Breast epithelium (tissue), 4 donors: ENCODE measurements around the gene C14orf180. TPM values are rescaled to one million over a fixed set of nuclear protein-coding genes. Genes with fewer than 3 reads are reported as not detected.

Experiments used
- DNase-seq, 2 donors: peaks; one replicate each; pipeline ENCODE4 v3.0.0-alpha.2; 2019; ENCODE audit warnings: low spot score in 2 of 2
- H3K27ac ChIP-seq, 2 donors: fragments of 200-600 bp; sonication (generic) in 1 of 2; one replicate each; pipeline ENCODE4 v1.5.1; 2016 to 2019; ENCODE audit warnings: mild to moderate bottlenecking in 1 of 2
- H3K27me3 ChIP-seq, 2 donors: fragments of 200-600 bp; sonication (generic) in 1 of 2; one replicate each; pipeline versions ENCODE4 v1.5.1 to v1.6.0; 2017 to 2019; ENCODE audit warnings: control low read depth in 1 of 2, mild to moderate bottlenecking in 1 of 2
- H3K36me3 ChIP-seq: fragments of 200-600 bp; one replicate; pipeline ENCODE4 v1.5.1; 2019
- H3K4me1 ChIP-seq, 2 donors: fragments of 200-600 bp; sonication (generic); one replicate each; pipeline ENCODE4 v1.5.1; 2016 to 2019; ENCODE audit warnings: control low read depth in 1 of 2
- H3K4me3 ChIP-seq, 3 donors: fragments of 200-600 bp; sonication (generic); 1 replicate in 2 of 3; 2 replicates in 1 of 3; pipeline ENCODE4 v1.5.1; 2016 to 2019; ENCODE audit warnings: mild to moderate bottlenecking in 3 of 3, moderate library complexity in 2 of 3
- H3K9me3 ChIP-seq, 2 donors: fragments of 200-600 bp; sonication (generic) in 1 of 2; one replicate each; pipeline ENCODE4 v1.5.1; 2016 to 2019; ENCODE audit warnings: control low read depth in 1 of 2
- CTCF ChIP-seq, 3 donors: fragments of 450-650 bp; IDR thresholded peaks; one replicate each; pipeline ENCODE4 v1.5.1; 2016 to 2017; ENCODE audit warnings: antibody characterized with exemption in 3 of 3, mild to moderate bottlenecking in 3 of 3, moderate library complexity in 3 of 3
- POLR2A ChIP-seq: fragments of 450-650 bp; IDR thresholded peaks from one replicate; pipeline ENCODE4 v1.6.1; 2016; ENCODE audit warnings: antibody characterized with exemption, mild to moderate bottlenecking, moderate library complexity
- POLR2AphosphoS5 ChIP-seq, 3 donors: sonication (generic); formaldehyde crosslinking; IDR thresholded peaks; one replicate each; pipeline ENCODE4 v1.6.1; 2017; ENCODE audit warnings: antibody characterized with exemption in 3 of 3
- intact Hi-C: fragments of 100-400 bp; cut with DNase I; formaldehyde crosslinking; loops from one replicate; pipeline ENCODE4 v1.15.1; 2023; ENCODE audit warnings: low total_unique reads
- total RNA-seq, 3 donors: library from RNA; depleted of rRNA; stranded (reverse); fragments of >200 nt; gene quantifications; one replicate each; pipeline ENCODE4 v1.1.0, GENCODE V29; 2016

The C14orf180 gene
- total RNA-seq, 3 donors from 2014 or later, result 1.3 to 32.3 (median 4.2) TPM

- no peaks in the 10 kb centered on the region for H3K9me3 ChIP-seq
- H3K27me3 ChIP-seq, result peaks cover 0 to 75% of the 10 kb centered on the region in 2 donors
- DNase-seq, result no peak
- intact Hi-C loops, result no loop called here
- H3K4me1 ChIP-seq, result peaks cover 0 to 1% of the 10 kb centered on the region in 2 donors
- TF ChIP-seq POLR2A (no peak), POLR2AphosphoS5 (IDR thresholded peaks at IDR 0.05) (no peak)
- H3K27ac ChIP-seq, result no peak overlapping the region
- no peak overlapping the region for H3K4me3 ChIP-seq
- no peaks in the 10 kb centered on the region for H3K36me3 ChIP-seq
Measured at GRCh38 chr14:104574536-104574935, 5.0 kb upstream of the C14orf180 start.

- intact Hi-C loops, result no loop called here
- no peak overlapping the region for H3K27ac ChIP-seq
- no peaks in the 10 kb centered on the region for H3K36me3 ChIP-seq
- TF ChIP-seq POLR2AphosphoS5 (IDR thresholded peaks at IDR 0.05) (no peak), CTCF (IDR thresholded peaks at IDR 0.05) (no peak), POLR2A (no peak)
- no peaks in the 10 kb centered on the region for H3K9me3 ChIP-seq
- H3K4me1 ChIP-seq, result peaks cover 0 to 5% of the 10 kb centered on the region in 2 donors
- H3K27me3 ChIP-seq, result peaks cover 0 to 70% of the 10 kb centered on the region in 2 donors
- DNase-seq, result no peak
- H3K4me3 ChIP-seq, result no peak overlapping the region
Measured at GRCh38 chr14:104574978-104575583, 4.5 kb upstream of the C14orf180 start.

- intact Hi-C loops, result no loop called here
- H3K4me3 ChIP-seq, result no peak overlapping the region
- DNase-seq, result no peak
- H3K4me1 ChIP-seq, result peaks cover 0 to 5% of the 10 kb centered on the region in 2 donors
- no peaks in the 10 kb centered on the region for H3K9me3 ChIP-seq
- H3K27me3 ChIP-seq, result peaks cover 0 to 67% of the 10 kb centered on the region in 2 donors
- TF ChIP-seq POLR2A (no peak), POLR2AphosphoS5 (IDR thresholded peaks at IDR 0.05) (no peak), CTCF (IDR thresholded peaks at IDR 0.05) (no peak)
- H3K36me3 ChIP-seq, result no peaks in the 10 kb centered on the region
- no peak overlapping the region for H3K27ac ChIP-seq
Measured at GRCh38 chr14:104576232-104576969, 3.2 kb upstream of the C14orf180 start.

- Histone ChIP-seq H3K27me3 (peaks cover 0 to 69% of the 10 kb centered on the region in 2 donors), H3K4me1 (peaks cover 0 to 5% of the 10 kb centered on the region in 2 donors), H3K36me3 (no peaks in the 10 kb centered on the region), H3K9me3 (no peaks in the 10 kb centered on the region), H3K27ac (no peak overlapping the region), H3K4me3 (no peak overlapping the region)
- TF ChIP-seq POLR2AphosphoS5 (IDR thresholded peaks at IDR 0.05) (no peak), CTCF (IDR thresholded peaks at IDR 0.05) (no peak), POLR2A (no peak)
- no peak for DNase-seq
- intact Hi-C loops, result no loop called here
Measured at GRCh38 chr14:104576970-104577332, 2.6 kb upstream of the C14orf180 start.

- intact Hi-C loops, result no loop called here
- TF ChIP-seq CTCF (IDR thresholded peaks at IDR 0.05) (no peak), POLR2AphosphoS5 (IDR thresholded peaks at IDR 0.05) (no peak), POLR2A (no peak)
- Histone ChIP-seq H3K27me3 (peaks cover 0 to 69% of the 10 kb centered on the region in 2 donors), H3K9me3 (no peaks in the 10 kb centered on the region), H3K36me3 (no peaks in the 10 kb centered on the region), H3K4me1 (peaks cover 2 to 5% of the 10 kb centered on the region in 2 donors), H3K27ac (no peak overlapping the region), H3K4me3 (no peak overlapping the region)
- DNase-seq, result no peak
Measured at GRCh38 chr14:104577426-104577825, 2.1 kb upstream of the C14orf180 start.
